Measurements from ENCODE around the gene RIN3.

The RIN3 gene

DNA sequence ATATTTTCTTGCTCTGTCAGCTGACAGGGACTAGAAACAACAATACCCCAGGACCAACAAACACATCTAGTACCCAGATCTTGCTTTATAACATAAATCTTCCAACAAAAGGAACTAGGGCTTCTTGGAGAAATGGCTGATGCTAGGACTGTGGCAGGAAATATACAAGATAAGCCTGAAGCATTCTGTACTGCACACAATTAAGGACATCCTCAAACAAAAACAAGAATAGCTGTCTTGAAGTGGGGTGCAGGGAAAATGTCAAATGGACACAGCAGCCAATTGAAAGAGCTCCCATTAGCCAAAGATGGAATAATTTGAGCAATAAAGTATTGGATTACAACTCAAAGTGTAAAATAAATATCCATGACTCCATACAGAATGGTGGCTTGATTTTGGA, 184.8 kb downstream of the RIN3 start:
- TF ChIP-seq, protein P1, sequence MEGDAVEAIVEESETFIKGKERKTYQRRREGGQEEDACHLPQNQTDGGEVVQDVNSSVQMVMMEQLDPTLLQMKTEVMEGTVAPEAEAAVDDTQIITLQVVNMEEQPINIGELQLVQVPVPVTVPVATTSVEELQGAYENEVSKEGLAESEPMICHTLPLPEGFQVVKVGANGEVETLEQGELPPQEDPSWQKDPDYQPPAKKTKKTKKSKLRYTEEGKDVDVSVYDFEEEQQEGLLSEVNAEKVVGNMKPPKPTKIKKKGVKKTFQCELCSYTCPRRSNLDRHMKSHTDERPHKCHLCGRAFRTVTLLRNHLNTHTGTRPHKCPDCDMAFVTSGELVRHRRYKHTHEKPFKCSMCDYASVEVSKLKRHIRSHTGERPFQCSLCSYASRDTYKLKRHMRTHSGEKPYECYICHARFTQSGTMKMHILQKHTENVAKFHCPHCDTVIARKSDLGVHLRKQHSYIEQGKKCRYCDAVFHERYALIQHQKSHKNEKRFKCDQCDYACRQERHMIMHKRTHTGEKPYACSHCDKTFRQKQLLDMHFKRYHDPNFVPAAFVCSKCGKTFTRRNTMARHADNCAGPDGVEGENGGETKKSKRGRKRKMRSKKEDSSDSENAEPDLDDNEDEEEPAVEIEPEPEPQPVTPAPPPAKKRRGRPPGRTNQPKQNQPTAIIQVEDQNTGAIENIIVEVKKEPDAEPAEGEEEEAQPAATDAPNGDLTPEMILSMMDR (conservative IDR thresholded peaks at IDR 0.05; ENCODE audit: control insufficient read depth, insufficient read depth, low read depth, low read length) = no peak
- H3K4me3 ChIP-seq (ENCODE audit: control insufficient read depth, low read depth, low read length) = no peak overlapping the region
- no peak for DNase-seq (ENCODE audit: low read depth)

GRCh38 chr14:92701826-92702225, 188.2 kb downstream of the RIN3 start:
- no peak overlapping the region for H3K4me3 ChIP-seq (ENCODE audit: control insufficient read depth, low read depth, low read length)
- TF ChIP-seq, protein P1 (conservative IDR thresholded peaks at IDR 0.05; ENCODE audit: control insufficient read depth, insufficient read depth, low read depth, low read length) = no peak
- DNase-seq (ENCODE audit: low read depth) = no peak

GRCh38 chr14:92702441-92702918, 188.9 kb downstream of the RIN3 start:
- H3K4me3 ChIP-seq (ENCODE audit: control insufficient read depth, low read depth, low read length) = no peak overlapping the region
- TF ChIP-seq, protein P1 (conservative IDR thresholded peaks at IDR 0.05; ENCODE audit: control insufficient read depth, insufficient read depth, low read depth, low read length) = no peak
- DNase-seq (ENCODE audit: low read depth) = no peak

DNA sequence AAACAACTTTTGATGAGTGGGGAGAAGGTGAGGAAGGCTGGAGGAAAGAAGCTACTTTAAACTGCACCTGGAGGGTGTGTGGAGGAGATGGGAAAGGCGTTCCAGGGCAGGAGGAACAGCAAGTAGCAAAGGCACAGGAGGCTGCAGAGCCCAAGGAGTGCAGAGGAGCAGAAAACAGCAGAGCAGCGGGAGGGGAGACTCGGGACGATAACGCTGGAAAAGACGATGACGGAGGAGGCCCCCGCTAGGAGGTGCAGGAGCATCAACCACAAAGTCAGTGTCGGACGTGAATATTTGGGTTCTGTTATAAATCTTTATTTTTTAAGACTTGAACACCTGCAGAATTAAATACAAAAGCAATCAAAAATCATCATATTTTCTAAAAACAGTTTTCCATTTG, 189.9 kb downstream of the RIN3 start:
- TF ChIP-seq, protein P1 (conservative IDR thresholded peaks at IDR 0.05; ENCODE audit: control insufficient read depth, insufficient read depth, low read depth, low read length) = no peak
- DNase-seq (ENCODE audit: low read depth) = no peak
- H3K4me3 ChIP-seq (ENCODE audit: control insufficient read depth, low read depth, low read length) = no peak overlapping the region

DNA sequence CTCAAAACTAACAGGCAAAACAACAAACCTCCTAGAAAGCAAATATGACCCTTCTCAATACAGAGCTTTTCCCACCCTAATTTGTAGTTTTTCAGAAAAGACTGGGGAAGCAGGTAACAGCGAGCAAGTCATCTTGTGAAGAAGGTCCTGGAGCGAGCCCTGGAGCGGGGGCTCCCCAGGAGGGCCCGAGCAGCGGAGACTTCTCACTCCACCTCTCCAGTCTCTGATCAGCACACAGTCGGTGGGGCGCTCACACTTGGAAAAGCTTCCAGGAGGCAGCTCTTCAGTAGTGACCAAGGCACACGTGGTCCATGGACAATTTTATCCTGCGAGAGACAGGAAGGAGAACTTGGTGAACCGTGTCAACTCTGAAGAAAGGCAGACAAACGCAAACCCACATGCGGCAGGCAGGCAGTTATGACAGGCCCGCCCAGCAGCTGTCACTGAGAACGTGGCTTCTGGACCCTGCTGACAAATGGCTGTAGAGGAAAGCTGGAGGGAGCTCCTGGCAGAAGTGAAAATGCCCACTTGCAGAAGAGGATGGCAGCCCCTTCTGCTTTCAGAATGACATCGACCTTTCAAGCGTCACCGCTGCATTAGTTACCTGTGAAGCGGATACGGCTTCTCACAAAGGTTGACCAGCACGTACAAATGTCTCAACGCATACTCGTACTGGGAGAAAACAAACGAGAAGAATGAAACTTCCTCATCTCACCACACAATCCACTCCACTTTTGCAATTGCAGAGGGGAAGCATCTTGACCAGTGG, 190.6 kb downstream of the RIN3 start:
- DNase-seq (ENCODE audit: low read depth) = no peak
- H3K4me3 ChIP-seq (ENCODE audit: control insufficient read depth, low read depth, low read length) = no peak overlapping the region
- TF ChIP-seq, protein P1 (conservative IDR thresholded peaks at IDR 0.05; ENCODE audit: control insufficient read depth, insufficient read depth, low read depth, low read length) = no peak

- TF ChIP-seq, protein P1 (conservative IDR thresholded peaks at IDR 0.05; ENCODE audit: control insufficient read depth, insufficient read depth, low read depth, low read length) = no peak
- no peak for DNase-seq (ENCODE audit: low read depth)
- H3K4me3 ChIP-seq (ENCODE audit: control insufficient read depth, low read depth, low read length) = no peak overlapping the region
These were observed 191.2 kb downstream of the RIN3 start for GRCh38 chr14:92704821-92705220.

Data from fibroblast of mammary gland (primary cell).